B cell (primary cell): ENCODE results near the gene FILIP1. TPM values are rescaled to one million over a fixed set of nuclear protein-coding genes. Genes with fewer than 3 reads are reported as not detected.

Experiments used
- ATAC-seq: fragments of 200-7000 bp; cut with Tn5 transposase; one replicate; pipeline ENCODE4 v1.10.0; 2021; ENCODE audit warnings: low read depth, mild to moderate bottlenecking, moderate number of reproducible peaks, moderate library complexity
- CTCF ChIA-PET: fragments of 350-600 bp; sonication (Branson Sonifier 250); formaldehyde crosslinking; loops from one replicate; lab custom pipeline; 2021; ENCODE audit warnings: antibody characterized with exemption, inconsistent platforms; lab: Charles Lee
- POLR2A ChIA-PET: fragments of 350-600 bp; sonication (Branson Sonifier 250); formaldehyde crosslinking; loops from one replicate; lab custom pipeline; 2021; ENCODE audit warnings: antibody characterized with exemption; lab: Charles Lee
- DNase-seq: peaks from one replicate; pipeline ENCODE4 v3.0.0; 2013
- H2AFZ ChIP-seq: 2 replicates; pipeline ENCODE4 v1.6.1; 2012; ENCODE audit warnings: mild to moderate bottlenecking, low read depth, low read length; ENCODE audit not compliant: insufficient read depth, poor library complexity, severe bottlenecking
- H3K27ac ChIP-seq, 2 donors: 1 replicate in 1 of 2; 2 replicates in 1 of 2; pipeline ENCODE4 v1.5.1; 2012 to 2013; ENCODE audit warnings: low read length in 2 of 2, mild to moderate bottlenecking in 2 of 2, moderate library complexity in 1 of 2
- H3K27me3 ChIP-seq, 4 experiments: fragments of 200-600 bp in 1 of 4; sonication (generic) in 1 of 4; replicated peaks in 1 of 4; 1 replicate in 2 of 4; 2 replicates in 2 of 4; pipeline versions ENCODE4 v1.6.1 to v1.7.0; 2013 to 2016; ENCODE audit warnings: low read length in 3 of 4, mild to moderate bottlenecking in 2 of 4, mixed read lengths in 1 of 4, moderate library complexity in 1 of 4; ENCODE audit not compliant: insufficient read depth in 4 of 4, control insufficient read depth in 3 of 4; ENCODE audit errors: control extremely low read depth in 1 of 4
- H3K36me3 ChIP-seq, 2 experiments: replicated peaks in 1 of 2; 1 replicate in 1 of 2; 2 replicates in 1 of 2; pipeline versions ENCODE4 v1.6.1 to v1.7.1; 2013; ENCODE audit warnings: low read length in 1 of 2; ENCODE audit not compliant: insufficient read depth in 2 of 2, control insufficient read depth in 1 of 2; ENCODE audit errors: control extremely low read depth in 1 of 2, extremely low read depth in 1 of 2
- H3K4me1 ChIP-seq, 2 donors: fragments of 200-600 bp in 1 of 2; sonication (generic) in 1 of 2; 1 replicate in 1 of 2; 2 replicates in 1 of 2; pipeline versions ENCODE4 v1.5.1 to v1.6.1; 2013 to 2017; ENCODE audit warnings: low read length in 2 of 2; ENCODE audit not compliant: control insufficient read depth in 2 of 2, insufficient read depth in 2 of 2
- H3K4me2 ChIP-seq: replicated peaks from 2 replicates; pipeline ENCODE3; 2012; ENCODE audit warnings: mild to moderate bottlenecking, low read depth, low read length; ENCODE audit not compliant: poor library complexity, severe bottlenecking
- H3K4me3 ChIP-seq, 5 experiments: fragments of 200-600 bp in 1 of 5; sonication (generic) in 1 of 5; 1 replicate in 3 of 5; 2 replicates in 2 of 5; pipeline versions ENCODE4 v1.5.1 to v1.7.0; 2011 to 2016; ENCODE audit warnings: low read length in 4 of 5, mild to moderate bottlenecking in 4 of 5, low read depth in 2 of 5, control low read depth in 1 of 5, moderate library complexity in 1 of 5; ENCODE audit not compliant: insufficient read depth in 1 of 5; ENCODE audit errors: control extremely low read depth in 1 of 5, extremely low read depth in 1 of 5
- H3K79me2 ChIP-seq: fragments of 200-600 bp; sonication (generic); one replicate; pipeline ENCODE4 v1.6.0; 2016; ENCODE audit warnings: low read length; ENCODE audit not compliant: control insufficient read depth, insufficient read depth
- H3K9ac ChIP-seq: fragments of 200-600 bp; sonication (generic); 2 replicates; pipeline ENCODE4 v1.6.1; 2017; ENCODE audit warnings: mild to moderate bottlenecking, low read length, moderate library complexity
- H3K9me3 ChIP-seq, 3 donors: one replicate each; pipeline versions ENCODE4 v1.6.1 to v1.7.1; 2013; ENCODE audit warnings: low read length in 2 of 3; ENCODE audit not compliant: control insufficient read depth in 2 of 3, insufficient read depth in 1 of 3; ENCODE audit errors: control extremely low read depth in 1 of 3
- H4K20me1 ChIP-seq: 2 replicates; pipeline ENCODE4 v1.6.0; 2012; ENCODE audit warnings: mild to moderate bottlenecking, low read length; ENCODE audit not compliant: insufficient read depth, control insufficient read depth, poor library complexity, severe bottlenecking
- H3K27ac Mint-ChIP-seq: one replicate; pipeline ENCODE4 v1.8.0; 2021; ENCODE audit warnings: mixed read lengths
- H3K27me3 Mint-ChIP-seq: one replicate; pipeline ENCODE4 v1.8.0; 2021; ENCODE audit warnings: mixed read lengths
- H3K4me1 Mint-ChIP-seq: one replicate; pipeline ENCODE4 v1.8.0; 2021; ENCODE audit warnings: mixed read lengths
- H3K4me3 Mint-ChIP-seq: one replicate; pipeline ENCODE4 v1.8.0; 2021; ENCODE audit warnings: mixed read lengths
- H3K9me3 Mint-ChIP-seq: one replicate; pipeline ENCODE4 v1.8.0; 2022; ENCODE audit warnings: mixed read lengths; ENCODE audit not compliant: insufficient read depth
- EZH2 ChIP-seq: IDR thresholded peaks from 2 replicates; pipeline ENCODE4 v1.6.1; 2012; ENCODE audit warnings: borderline replicate concordance, low read depth, mild to moderate bottlenecking, moderate library complexity, low read length; ENCODE audit not compliant: insufficient read depth, poor library complexity, severe bottlenecking
- WGBS: methylation state at CpG from one replicate; pipeline ENCODE4 v1.1.5; 2013; ENCODE audit warnings: missing lambda C conversion rate; ENCODE audit not compliant: insufficient coverage; 5-methylcytosine and 5-hydroxymethylcytosine counted together
- intact Hi-C: fragments of 100-400 bp; cut with micrococcal nuclease; formaldehyde crosslinking; loops from one replicate; pipeline ENCODE4 v1.10.0; 2022
- polyA plus RNA-seq: library from polyadenylated mRNA; depleted of rRNA; stranded (reverse); fragments of >200 nt; gene quantifications from 2 replicates; pipeline ENCODE4 v1.2.3, GENCODE V29; 2012
- total RNA-seq, 2 donors: library from RNA; stranded (reverse); fragments of 120-200 nt in 1 of 2; gene quantifications; 1 replicate in 1 of 2; 2 replicates in 1 of 2; pipeline versions ENCODE4 v1.2.3 to v1.2.4, GENCODE V29; 2013 to 2022
- TF ChIP-seq, protein P1 (sequence below): fragments of 200-600 bp; IDR thresholded peaks from one replicate; pipeline ENCODE4 v1.8.0; 2022; ENCODE audit warnings: antibody characterized with exemption, mild to moderate bottlenecking

Gene FILIP1
- total and polyA plus RNA-seq, 2 donors (not counting 1 experiment from before 2014, with no cell fraction given), result not detected

DNA sequence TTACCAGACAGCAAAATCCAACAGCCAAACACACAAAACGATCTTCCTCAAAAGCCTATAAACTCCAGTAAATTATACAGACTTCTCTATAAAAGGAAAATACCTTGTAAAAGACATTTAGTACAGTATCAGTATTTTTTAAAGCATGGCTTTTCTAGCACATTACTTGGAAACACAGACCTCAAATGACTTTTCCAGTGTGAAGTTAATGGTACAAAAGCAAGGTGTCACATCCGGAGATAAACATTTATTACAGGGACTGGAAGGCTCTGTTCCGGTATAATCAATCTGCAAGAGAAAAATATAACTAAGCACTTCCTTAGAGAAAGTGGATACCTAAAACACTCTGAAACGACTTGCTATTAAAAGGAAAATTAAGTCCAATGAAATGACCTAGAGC is 226.1 kb downstream of the FILIP1 start:
- H3K4me3 ChIP-seq, result no peak overlapping the region
- H3K36me3 ChIP-seq, result peaks cover 4 to 19% of the 10 kb centered on the region in 2 experiments
- H3K9me3 ChIP-seq, result no peaks in the 10 kb centered on the region
- Mint-ChIP-seq H3K4me3 (no peak overlapping the region), H3K4me1 (peaks cover 17% of the 10 kb centered on the region), H3K9me3 (no peaks in the 10 kb centered on the region), H3K27me3 (no peaks in the 10 kb centered on the region), H3K27ac (no peak overlapping the region)
- H3K9ac ChIP-seq, result no peak overlapping the region
- no peak overlapping the region for H3K4me2 ChIP-seq
- CTCF ChIA-PET, result interaction anchor here (0.7 to 3.0 kb wide), 29 partner anchors 8 to 284 kb away, joined by 3 to 14 read pairs (median 4); partner anchors contain the start of genes COX7A2 and FILIP1
- intact Hi-C loops, result loop anchor here (2.0 kb wide), 1 partner anchor 15 kb away; no protein-coding TSS in a partner anchor
- WGBS, result no CpG with 5 or more reads among the region's 4 CpGs
- DNase-seq, result no peak
- H3K27me3 ChIP-seq, result no peaks in the 10 kb centered on the region
- POLR2A ChIA-PET, result no interaction called here
- peaks cover 29% of the 10 kb centered on the region for H3K79me2 ChIP-seq
- TF ChIP-seq, protein P1, sequence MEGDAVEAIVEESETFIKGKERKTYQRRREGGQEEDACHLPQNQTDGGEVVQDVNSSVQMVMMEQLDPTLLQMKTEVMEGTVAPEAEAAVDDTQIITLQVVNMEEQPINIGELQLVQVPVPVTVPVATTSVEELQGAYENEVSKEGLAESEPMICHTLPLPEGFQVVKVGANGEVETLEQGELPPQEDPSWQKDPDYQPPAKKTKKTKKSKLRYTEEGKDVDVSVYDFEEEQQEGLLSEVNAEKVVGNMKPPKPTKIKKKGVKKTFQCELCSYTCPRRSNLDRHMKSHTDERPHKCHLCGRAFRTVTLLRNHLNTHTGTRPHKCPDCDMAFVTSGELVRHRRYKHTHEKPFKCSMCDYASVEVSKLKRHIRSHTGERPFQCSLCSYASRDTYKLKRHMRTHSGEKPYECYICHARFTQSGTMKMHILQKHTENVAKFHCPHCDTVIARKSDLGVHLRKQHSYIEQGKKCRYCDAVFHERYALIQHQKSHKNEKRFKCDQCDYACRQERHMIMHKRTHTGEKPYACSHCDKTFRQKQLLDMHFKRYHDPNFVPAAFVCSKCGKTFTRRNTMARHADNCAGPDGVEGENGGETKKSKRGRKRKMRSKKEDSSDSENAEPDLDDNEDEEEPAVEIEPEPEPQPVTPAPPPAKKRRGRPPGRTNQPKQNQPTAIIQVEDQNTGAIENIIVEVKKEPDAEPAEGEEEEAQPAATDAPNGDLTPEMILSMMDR, result no peak
- peaks cover 45% of the 10 kb centered on the region for H4K20me1 ChIP-seq
- no peaks in the 10 kb centered on the region for H3K4me1 ChIP-seq
- H3K27ac ChIP-seq, result peak overlapping the region in 1 of 2 donors; percentile 11
- H2AFZ ChIP-seq, result no peak overlapping the region
- no peak for ATAC-seq

DNA sequence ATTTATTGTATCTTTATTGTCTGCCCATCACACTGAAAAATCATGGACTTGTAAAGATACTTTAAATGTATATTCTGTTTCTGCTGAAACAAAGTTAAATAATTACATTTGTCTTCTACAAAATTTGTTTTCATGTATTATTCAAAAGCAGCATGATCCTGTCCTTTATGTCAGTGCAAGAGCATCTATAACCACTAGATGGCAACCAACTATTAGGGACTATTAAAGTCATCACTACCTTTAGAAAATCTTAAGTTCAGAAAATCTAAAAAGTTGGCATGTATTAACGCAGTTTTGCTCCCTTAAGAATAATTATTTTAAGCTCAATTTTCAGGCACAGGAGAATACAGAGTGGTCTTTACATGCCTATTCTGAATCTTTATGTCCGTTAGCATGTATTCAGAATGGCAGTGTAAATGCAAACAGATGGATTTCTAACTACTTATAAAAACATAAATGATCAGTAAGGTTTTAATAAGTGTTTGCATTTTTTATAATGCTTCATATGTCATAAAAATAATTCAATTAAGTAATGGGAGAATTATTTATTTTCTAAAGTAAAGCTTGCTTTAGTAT is 226.8 kb downstream of the FILIP1 start:
- Histone ChIP-seq H3K4me3 (no peak overlapping the region), H3K79me2 (peaks cover 28% of the 10 kb centered on the region), H4K20me1 (peaks cover 48% of the 10 kb centered on the region), H3K4me2 (no peak overlapping the region), H2AFZ (no peak overlapping the region), H3K36me3 (peaks cover 4 to 20% of the 10 kb centered on the region in 2 experiments), H3K27me3 (no peaks in the 10 kb centered on the region), H3K9ac (no peak overlapping the region), H3K4me1 (no peaks in the 10 kb centered on the region), H3K27ac (no peak overlapping the region), H3K9me3 (no peaks in the 10 kb centered on the region)
- ChIA-PET POLR2A (no interaction called here), CTCF (interaction anchor here (0.7 to 3.0 kb wide), 24 partner anchors 9 to 285 kb away, joined by 3 to 14 read pairs (median 3); partner anchors contain the start of genes COX7A2 and FILIP1)
- Mint-ChIP-seq H3K27ac (no peak overlapping the region), H3K9me3 (no peaks in the 10 kb centered on the region), H3K4me3 (no peak overlapping the region), H3K27me3 (no peaks in the 10 kb centered on the region), H3K4me1 (peaks cover 10% of the 10 kb centered on the region)
- WGBS, result no CpG with 5 or more reads among the region's 2 CpGs
- intact Hi-C loops, result loop anchor here (1.0 to 2.0 kb wide), 2 partner anchors 16 to 279 kb away; no protein-coding TSS in a partner anchor
- ATAC-seq (peak; percentile 58), DNase-seq (peak; percentile 58)
- TF ChIP-seq EZH2, result no peak
- TF ChIP-seq, protein P1, result peak; percentile 95
